ENCODE data around the gene DDR1.
A peak's percentile ranks its signal among the peaks of the same experiment; 100 is the strongest.

DDR1 gene

GRCh38 chr6:30881392-30882203 is 2.7 kb upstream of the DDR1 start:
- DNase-seq (ENCODE audit: low spot score) = peak; percentile 33

GRCh38 chr6:30882204-30882758 is 2.0 kb upstream of the DDR1 start:
- DNase-seq (ENCODE audit: low spot score) = no peak

GRCh38 chr6:30882759-30883684 is 1.3 kb upstream of the DDR1 start:
- DNase-seq (ENCODE audit: low spot score) = peak; percentile 86

- DNase-seq (ENCODE audit: low spot score) = peak; percentile 84
These were observed 482 bp downstream of the DDR1 start for GRCh38 chr6:30884521-30885480.

GRCh38 chr6:30885481-30885998 is 1.2 kb downstream of the DDR1 start:
- peak; percentile 73 for DNase-seq (ENCODE audit: low spot score)

- DNase-seq (ENCODE audit: low spot score) = peak; percentile 92
These were observed 1.9 kb downstream of the DDR1 start for GRCh38 chr6:30885999-30886896.

- no peak for DNase-seq (ENCODE audit: low spot score)
These were observed 2.6 kb downstream of the DDR1 start for GRCh38 chr6:30886897-30887255.

- DNase-seq (ENCODE audit: low spot score) = peak; percentile 35
These were observed 3.8 kb downstream of the DDR1 start for GRCh38 chr6:30887901-30888815.

- no peak for DNase-seq (ENCODE audit: low spot score)
These were observed 4.6 kb downstream of the DDR1 start for GRCh38 chr6:30888816-30889495.

- DNase-seq (ENCODE audit: low spot score) = no peak
These were observed 5.2 kb downstream of the DDR1 start for GRCh38 chr6:30889496-30889885.

GRCh38 chr6:30889921-30890645 is 5.8 kb downstream of the DDR1 start:
- no peak for DNase-seq (ENCODE audit: low spot score)

- no peak for DNase-seq (ENCODE audit: low spot score)
These were observed 6.5 kb downstream of the DDR1 start for GRCh38 chr6:30890646-30891449.

- no peak for DNase-seq (ENCODE audit: low spot score)
These were observed 7.1 kb downstream of the DDR1 start for GRCh38 chr6:30891450-30891723.

- DNase-seq (ENCODE audit: low spot score) = no peak
These were observed 7.7 kb downstream of the DDR1 start for GRCh38 chr6:30891816-30892538.

- no peak for DNase-seq (ENCODE audit: low spot score)
These were observed 8.8 kb downstream of the DDR1 start for GRCh38 chr6:30893001-30893591.

- DNase-seq (ENCODE audit: low spot score) = no peak
These were observed 9.3 kb downstream of the DDR1 start for GRCh38 chr6:30893666-30894065.
